Neutrophil (primary cell): ENCODE measurements around the gene ANKRD39.
A peak's percentile ranks its signal among the peaks of the same experiment; 100 is the strongest.

Source experiments
- H3K27ac ChIP-seq: fragments of 200-600 bp; sonication (generic); 2 replicates; pipeline ENCODE4 v1.5.1; 2016; ENCODE audit warnings: mild to moderate bottlenecking, moderate library complexity
- H3K27me3 ChIP-seq: fragments of 200-600 bp; sonication (generic); 2 replicates; pipeline ENCODE4 v1.6.0; 2016; ENCODE audit warnings: mild to moderate bottlenecking
- H3K36me3 ChIP-seq: fragments of 200-600 bp; sonication (generic); 2 replicates; pipeline ENCODE4 v1.5.1; 2017
- H3K4me1 ChIP-seq, 2 experiments: fragments of 200-600 bp in 1 of 2; sonication (generic) in 1 of 2; 1 replicate in 1 of 2; 2 replicates in 1 of 2; pipeline versions ENCODE4 v1.5.1 to v1.6.1; 2013 to 2016; ENCODE audit warnings: low read depth in 1 of 2, low read length in 1 of 2, mild to moderate bottlenecking in 1 of 2, moderate library complexity in 1 of 2; ENCODE audit not compliant: control insufficient read depth in 1 of 2, insufficient read depth in 1 of 2
- H3K4me3 ChIP-seq, 2 experiments: fragments of 200-600 bp in 1 of 2; sonication (generic) in 1 of 2; 1 replicate in 1 of 2; 2 replicates in 1 of 2; pipeline ENCODE4 v1.5.1; 2013 to 2016; ENCODE audit warnings: low read depth in 1 of 2, low read length in 1 of 2, mild to moderate bottlenecking in 1 of 2, moderate library complexity in 1 of 2
- H3K9me3 ChIP-seq: fragments of 200-600 bp; sonication (generic); 2 replicates; pipeline ENCODE4 v1.5.1; 2016
- CTCF ChIP-seq: fragments of 200-600 bp; sonication (generic); IDR thresholded peaks from 2 replicates; pipeline ENCODE4 v1.5.1; 2016; ENCODE audit warnings: antibody characterized with exemption

ANKRD39 gene

DNA sequence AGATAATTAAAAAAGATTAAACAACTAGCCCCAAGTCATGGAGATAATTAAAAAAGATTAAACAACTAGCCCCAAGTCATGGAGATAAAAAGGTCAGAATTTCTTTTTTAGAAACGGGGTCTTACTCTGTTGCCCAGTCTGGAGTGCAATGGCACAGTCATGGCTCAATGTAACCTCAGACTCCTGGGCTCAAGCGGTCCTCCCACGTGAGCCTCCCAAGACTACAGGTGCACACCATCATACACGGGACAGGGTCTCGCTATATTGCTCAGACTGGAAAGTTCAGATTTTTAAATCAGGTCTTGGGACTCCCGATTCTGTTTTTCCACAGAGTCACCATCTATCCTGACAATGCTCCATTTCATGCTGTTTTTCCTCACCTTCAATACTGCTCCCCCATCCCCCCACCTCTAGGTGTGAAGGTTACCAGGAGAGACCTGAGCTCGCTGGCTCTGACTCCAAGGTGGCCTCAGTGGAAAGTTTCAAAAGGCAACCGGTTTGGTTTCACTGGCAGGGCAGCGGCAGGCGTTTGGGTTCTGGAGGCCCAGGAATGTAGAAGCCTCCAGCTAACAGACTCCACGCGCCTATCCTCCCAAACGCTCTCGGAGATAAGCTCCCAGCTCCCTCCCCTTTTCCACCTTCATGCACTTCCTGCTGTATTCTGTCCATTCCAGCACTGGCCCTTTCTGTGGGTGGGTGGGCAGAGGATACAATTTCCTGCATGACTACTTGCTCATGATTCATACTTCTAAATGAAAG lies 15.0 kb upstream of the ANKRD39 start:
- Histone ChIP-seq H3K27ac (no peak overlapping the region), H3K9me3 (no peaks in the 10 kb centered on the region), H3K4me3 (no peak overlapping the region), H3K4me1 (peaks cover 15 to 25% of the 10 kb centered on the region in 2 experiments), H3K27me3 (peaks cover 97% of the 10 kb centered on the region), H3K36me3 (no peaks in the 10 kb centered on the region)
- no peak for TF ChIP-seq CTCF

GRCh38 chr2:96870626-96871255 lies 12.9 kb upstream of the ANKRD39 start:
- peaks cover 36 to 45% of the 10 kb centered on the region in 2 experiments for H3K4me1 ChIP-seq
- H3K27ac ChIP-seq, result no peak overlapping the region
- H3K4me3 ChIP-seq, result no peak overlapping the region
- H3K27me3 ChIP-seq, result peaks cover 100% of the 10 kb centered on the region
- H3K9me3 ChIP-seq, result no peaks in the 10 kb centered on the region
- H3K36me3 ChIP-seq, result no peaks in the 10 kb centered on the region
- TF ChIP-seq CTCF, result no peak

GRCh38 chr2:96869822-96870625 lies 12.2 kb upstream of the ANKRD39 start, which contains the start of gene SEMA4C:
TSS of gene SEMA4C (minus strand) at chr2:96870080. CDS start at chr2:96867886, 2,194 bp downstream.
- TF ChIP-seq CTCF, result no peak
- no peak within 1 kb of the TSS for H3K27ac ChIP-seq
- H3K27me3 ChIP-seq, result peaks cover 100% of the 10 kb centered on the region
- H3K36me3 ChIP-seq, result no peaks in the 10 kb centered on the region
- H3K4me3 ChIP-seq, result peak within 1 kb of the TSS; percentile 63
- no peaks in the 10 kb centered on the region for H3K9me3 ChIP-seq
- peaks cover 43 to 45% of the 10 kb centered on the region in 2 experiments for H3K4me1 ChIP-seq

DNA sequence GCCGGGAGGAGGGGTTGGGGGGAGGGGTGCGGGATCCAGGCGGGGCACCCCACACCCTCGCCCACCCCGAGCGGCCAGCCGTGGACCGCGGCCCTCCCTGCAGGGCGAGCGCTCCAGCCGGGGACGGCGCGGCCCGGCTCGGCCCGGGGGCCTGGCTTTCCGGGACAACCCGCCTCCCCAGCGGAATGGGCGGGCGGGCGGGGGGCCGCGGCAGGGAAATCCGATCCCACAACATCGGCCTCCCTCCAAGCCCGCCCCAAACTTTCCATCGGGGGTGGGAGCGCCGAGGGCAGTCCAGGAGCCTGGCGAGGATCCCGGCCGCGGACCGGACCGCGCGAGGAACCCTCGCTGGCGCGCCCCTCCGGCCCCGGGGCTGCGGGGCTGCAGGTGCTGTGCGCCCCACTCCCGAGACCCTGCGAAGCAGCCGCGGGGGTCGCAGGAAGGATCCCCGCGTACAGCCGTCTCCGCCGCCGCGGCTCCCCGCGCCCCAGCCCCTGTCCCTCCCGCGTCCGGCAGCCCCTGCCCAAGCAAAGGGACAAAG lies 11.5 kb upstream of the ANKRD39 start:
- Histone ChIP-seq H3K9me3 (no peaks in the 10 kb centered on the region), H3K27ac (no peak overlapping the region), H3K4me3 (peak overlapping the region; percentile 63), H3K36me3 (no peaks in the 10 kb centered on the region), H3K4me1 (peaks cover 45 to 50% of the 10 kb centered on the region in 2 experiments), H3K27me3 (peaks cover 100% of the 10 kb centered on the region)
- no peak for TF ChIP-seq CTCF

DNA sequence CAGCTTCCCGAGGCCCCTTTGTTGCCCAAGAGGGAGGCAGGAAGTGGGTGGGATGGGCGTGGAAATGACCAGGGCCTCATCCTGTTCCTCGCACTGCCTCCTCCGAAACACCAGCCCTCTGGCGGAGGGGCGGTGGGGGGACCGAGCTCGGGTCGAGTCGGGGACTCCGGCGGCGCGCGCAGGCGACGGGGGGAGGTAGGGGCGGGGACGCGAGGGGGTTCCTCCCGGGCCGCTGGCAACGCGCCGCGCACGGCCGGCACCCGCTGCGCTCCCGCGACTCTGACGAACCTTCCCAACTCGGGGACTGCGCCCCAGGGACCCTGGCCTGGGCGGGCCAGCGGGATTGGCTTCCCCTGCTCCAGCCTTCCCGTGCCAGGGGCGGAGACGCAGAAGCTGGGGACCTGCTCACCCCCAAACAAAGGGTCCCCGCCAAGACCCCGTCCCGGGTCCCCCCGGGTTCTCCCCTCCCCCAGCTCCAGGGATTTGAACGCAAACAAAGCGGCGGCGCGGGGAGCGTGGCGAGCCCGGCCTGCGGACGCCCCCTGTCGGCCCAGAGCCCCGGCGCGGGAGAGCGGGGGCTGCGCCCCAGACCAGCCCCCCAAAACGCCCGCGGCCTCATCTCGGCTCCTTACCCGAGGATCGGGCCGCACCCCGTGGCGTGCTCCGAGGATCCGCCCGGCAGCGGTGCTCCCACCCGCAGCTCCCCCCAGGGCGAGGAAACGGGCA lies 10.9 kb upstream of the ANKRD39 start:
- peak overlapping the region; percentile 63 for H3K4me3 ChIP-seq
- H3K9me3 ChIP-seq, result no peaks in the 10 kb centered on the region
- no peak for TF ChIP-seq CTCF
- H3K27me3 ChIP-seq, result peaks cover 100% of the 10 kb centered on the region
- no peak overlapping the region for H3K27ac ChIP-seq
- no peaks in the 10 kb centered on the region for H3K36me3 ChIP-seq
- peaks cover 45 to 55% of the 10 kb centered on the region in 2 experiments for H3K4me1 ChIP-seq
